ENCODE measurements around the gene AMY1B.
"Not testable (repeated sequence)": the region's sequence is repeated elsewhere in the genome, so short reads cannot be mapped to it uniquely, and the experiment has no call there.

DNA sequence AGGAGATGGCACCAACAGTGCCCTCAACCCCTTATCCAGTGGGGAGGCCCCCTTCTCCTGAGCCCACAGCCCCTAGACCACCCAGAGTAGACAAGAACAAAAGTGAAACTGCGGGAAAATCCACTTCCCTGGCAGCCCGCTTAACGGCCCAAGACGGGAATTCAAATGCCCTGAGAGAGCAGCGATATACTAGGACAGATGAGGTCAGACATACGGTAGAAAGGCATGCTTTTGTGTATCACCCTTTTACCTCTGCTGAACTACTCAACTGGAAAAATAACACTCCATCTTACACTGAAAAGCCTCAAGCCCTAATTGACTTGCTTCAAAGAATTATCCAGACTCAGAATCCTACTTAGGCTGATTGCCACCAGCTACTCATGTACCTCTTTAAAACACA lies 1.4 kb upstream of the AMY1B start:
- TF ChIP-seq EZH2 (IDR thresholded peaks at IDR 0.05); POLR2AphosphoS5 (IDR thresholded peaks at IDR 0.05; ENCODE audit: borderline replicate concordance, low read depth, low read length): not testable (repeated sequence)
